ENCODE results near the gene MLX. TPM values are rescaled to one million over a fixed set of nuclear protein-coding genes. Genes with fewer than 3 reads are reported as not detected.

Gene MLX
- total RNA-seq, 1 experiment from 2014 or later = 37.5 TPM

DNA sequence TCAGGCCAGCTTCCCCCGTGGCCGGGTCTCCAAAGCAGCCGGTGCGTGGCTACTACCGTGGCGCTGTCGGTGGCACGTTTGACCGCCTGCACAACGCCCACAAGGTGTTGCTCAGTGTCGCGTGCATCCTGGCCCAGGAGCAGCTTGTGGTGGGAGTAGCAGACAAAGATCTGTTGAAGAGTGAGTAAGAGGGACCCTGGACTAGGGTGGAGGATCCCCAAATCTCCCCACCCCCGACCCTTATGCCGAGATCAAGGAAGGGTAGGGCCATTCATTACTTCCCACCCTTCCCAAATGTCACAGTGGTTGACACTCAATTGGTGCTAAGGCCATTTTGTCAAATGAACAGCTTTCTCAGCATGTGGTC, 3.8 kb upstream of the MLX start:
- no peak for DNase-seq
- H3K4me3 Mint-ChIP-seq (ENCODE audit: unreplicated experiment) = peak overlapping the region; percentile 77
- TF ChIP-seq, protein P1, sequence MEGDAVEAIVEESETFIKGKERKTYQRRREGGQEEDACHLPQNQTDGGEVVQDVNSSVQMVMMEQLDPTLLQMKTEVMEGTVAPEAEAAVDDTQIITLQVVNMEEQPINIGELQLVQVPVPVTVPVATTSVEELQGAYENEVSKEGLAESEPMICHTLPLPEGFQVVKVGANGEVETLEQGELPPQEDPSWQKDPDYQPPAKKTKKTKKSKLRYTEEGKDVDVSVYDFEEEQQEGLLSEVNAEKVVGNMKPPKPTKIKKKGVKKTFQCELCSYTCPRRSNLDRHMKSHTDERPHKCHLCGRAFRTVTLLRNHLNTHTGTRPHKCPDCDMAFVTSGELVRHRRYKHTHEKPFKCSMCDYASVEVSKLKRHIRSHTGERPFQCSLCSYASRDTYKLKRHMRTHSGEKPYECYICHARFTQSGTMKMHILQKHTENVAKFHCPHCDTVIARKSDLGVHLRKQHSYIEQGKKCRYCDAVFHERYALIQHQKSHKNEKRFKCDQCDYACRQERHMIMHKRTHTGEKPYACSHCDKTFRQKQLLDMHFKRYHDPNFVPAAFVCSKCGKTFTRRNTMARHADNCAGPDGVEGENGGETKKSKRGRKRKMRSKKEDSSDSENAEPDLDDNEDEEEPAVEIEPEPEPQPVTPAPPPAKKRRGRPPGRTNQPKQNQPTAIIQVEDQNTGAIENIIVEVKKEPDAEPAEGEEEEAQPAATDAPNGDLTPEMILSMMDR (IDR thresholded peaks at IDR 0.05; ENCODE audit: insufficient read depth in 1 of 2, low read depth in 1 of 2, low read length in 1 of 2, severe bottlenecking in 1 of 2, unreplicated experiment in 1 of 2) = no peak
- H3K4me1 Mint-ChIP-seq (ENCODE audit: low read depth, unreplicated experiment) = peaks cover 21% of the 10 kb centered on the region
- H3K9me3 ChIP-seq = no peaks in the 10 kb centered on the region
- no TSS peak for BruUV-seq (replicated peaks)
- peak overlapping the region; percentile 78 for H3K4me3 ChIP-seq (ENCODE audit: low read depth, low read length)
- H3K27me3 ChIP-seq (replicated peaks; ENCODE audit: control insufficient read depth, insufficient read depth, low read length) = no peaks in the 10 kb centered on the region
- peaks cover 4% of the 10 kb centered on the region; the same call in 1 of the 2 replicates for H3K36me3 ChIP-seq (ENCODE audit: control insufficient read depth, insufficient read depth, low read length)
- peak overlapping the region; percentile 93 for H3K27ac Mint-ChIP-seq (ENCODE audit: unreplicated experiment)
- intact Hi-C loops (cut with micrococcal nuclease; ENCODE audit: unreplicated experiment) = no loop called here
- peaks cover 72% of the 10 kb centered on the region for H3K36me3 Mint-ChIP-seq (ENCODE audit: insufficient read depth, unreplicated experiment)
- H3K9me3 Mint-ChIP-seq (ENCODE audit: unreplicated experiment) = no peaks in the 10 kb centered on the region
- ChIA-PET CTCF (no interaction called here), POLR2A (interaction anchor here (0.6 kb wide), 1 partner anchor 27 kb away, joined by 3 read pairs; the partner anchor contains the start of gene NAGLU)
- peaks cover 13% of the 10 kb centered on the region for H3K4me1 ChIP-seq
- H3K27me3 Mint-ChIP-seq (ENCODE audit: insufficient read depth, unreplicated experiment) = no peaks in the 10 kb centered on the region

DNA sequence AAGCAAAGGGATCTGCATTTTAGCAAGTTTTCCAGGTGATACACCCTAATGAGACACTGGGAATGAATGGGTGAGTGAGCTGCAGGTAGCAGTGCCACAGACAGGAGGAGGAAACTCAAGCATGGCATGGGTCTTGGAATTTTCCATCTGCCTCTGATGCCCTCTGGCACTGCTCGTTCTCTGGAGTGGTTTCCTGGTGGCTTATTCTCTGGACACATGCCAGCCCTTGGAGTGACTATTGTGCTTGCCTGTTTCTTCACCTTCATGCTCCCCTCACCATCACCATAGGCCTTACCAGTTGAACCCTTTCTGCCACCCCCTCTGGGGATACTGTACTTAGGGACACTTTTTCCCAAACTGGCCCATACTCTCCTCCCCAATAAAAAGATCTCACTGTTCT, 3.4 kb upstream of the MLX start:
- no peaks in the 10 kb centered on the region for H3K27me3 Mint-ChIP-seq (ENCODE audit: insufficient read depth, unreplicated experiment)
- no peaks in the 10 kb centered on the region for H3K27me3 ChIP-seq (replicated peaks; ENCODE audit: control insufficient read depth, insufficient read depth, low read length)
- no peak overlapping the region for H3K4me3 ChIP-seq (ENCODE audit: low read depth, low read length)
- intact Hi-C loops (cut with micrococcal nuclease; ENCODE audit: unreplicated experiment) = no loop called here
- peaks cover 13% of the 10 kb centered on the region for H3K4me1 ChIP-seq
- TF ChIP-seq, protein P1 (IDR thresholded peaks at IDR 0.05; ENCODE audit: insufficient read depth in 1 of 2, low read depth in 1 of 2, low read length in 1 of 2, severe bottlenecking in 1 of 2, unreplicated experiment in 1 of 2) = no peak
- CTCF ChIA-PET = no interaction called here
- no peaks in the 10 kb centered on the region for H3K9me3 Mint-ChIP-seq (ENCODE audit: unreplicated experiment)
- H3K27ac Mint-ChIP-seq (ENCODE audit: unreplicated experiment) = peak overlapping the region; percentile 93
- H3K36me3 Mint-ChIP-seq (ENCODE audit: insufficient read depth, unreplicated experiment) = peaks cover 74% of the 10 kb centered on the region
- no TSS peak for BruUV-seq (replicated peaks)
- POLR2A ChIA-PET = interaction anchor here (0.6 kb wide), 1 partner anchor 28 kb away, joined by 3 read pairs; the partner anchor contains the start of gene NAGLU
- peaks cover 21% of the 10 kb centered on the region for H3K4me1 Mint-ChIP-seq (ENCODE audit: low read depth, unreplicated experiment)
- DNase-seq = no peak
- H3K9me3 ChIP-seq = no peaks in the 10 kb centered on the region
- H3K36me3 ChIP-seq (ENCODE audit: control insufficient read depth, insufficient read depth, low read length) = peaks cover 6% of the 10 kb centered on the region
- H3K4me3 Mint-ChIP-seq (ENCODE audit: unreplicated experiment) = peak overlapping the region; percentile 69

DNA sequence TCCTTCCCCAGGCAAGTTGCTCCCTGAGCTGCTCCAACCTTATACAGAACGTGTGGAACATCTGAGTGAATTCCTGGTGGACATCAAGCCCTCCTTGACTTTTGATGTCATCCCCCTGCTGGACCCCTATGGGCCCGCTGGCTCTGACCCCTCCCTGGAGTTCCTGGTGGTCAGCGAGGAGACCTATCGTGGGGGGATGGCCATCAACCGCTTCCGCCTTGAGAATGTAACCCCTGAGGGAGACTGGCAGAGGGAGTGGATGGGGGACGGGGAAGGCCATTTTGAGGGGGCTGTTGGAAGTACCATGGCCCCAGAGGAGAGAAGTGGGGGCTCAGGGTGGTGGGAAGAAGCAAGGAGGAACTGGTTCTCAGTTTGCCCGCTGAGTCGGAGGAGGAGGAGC, 3.0 kb upstream of the MLX start:
- H3K27me3 Mint-ChIP-seq (ENCODE audit: insufficient read depth, unreplicated experiment) = no peaks in the 10 kb centered on the region
- Histone ChIP-seq H3K4me3 (ENCODE audit: low read depth, low read length) (no peak overlapping the region), H3K9me3 (no peaks in the 10 kb centered on the region), H3K36me3 (ENCODE audit: control insufficient read depth, insufficient read depth, low read length) (peaks cover 7% of the 10 kb centered on the region), H3K4me1 (peaks cover 13% of the 10 kb centered on the region), H3K27me3 (replicated peaks; ENCODE audit: control insufficient read depth, insufficient read depth, low read length) (no peaks in the 10 kb centered on the region)
- TF ChIP-seq, protein P1 (IDR thresholded peaks at IDR 0.05; ENCODE audit: insufficient read depth in 1 of 2, low read depth in 1 of 2, low read length in 1 of 2, severe bottlenecking in 1 of 2, unreplicated experiment in 1 of 2) = no peak
- BruUV-seq (replicated peaks) = no TSS peak
- no peaks in the 10 kb centered on the region for H3K9me3 Mint-ChIP-seq (ENCODE audit: unreplicated experiment)
- peak overlapping the region; percentile 93 for H3K27ac Mint-ChIP-seq (ENCODE audit: unreplicated experiment)
- H3K4me3 Mint-ChIP-seq (ENCODE audit: unreplicated experiment) = peak overlapping the region; percentile 69
- no peak for DNase-seq
- H3K36me3 Mint-ChIP-seq (ENCODE audit: insufficient read depth, unreplicated experiment) = peaks cover 78% of the 10 kb centered on the region
- POLR2A ChIA-PET = no interaction called here
- intact Hi-C loops (cut with micrococcal nuclease; ENCODE audit: unreplicated experiment) = no loop called here
- CTCF ChIA-PET = no interaction called here
- peaks cover 21% of the 10 kb centered on the region for H3K4me1 Mint-ChIP-seq (ENCODE audit: low read depth, unreplicated experiment)
